Activated CD8-positive, alpha-beta memory T cell treated with anti-CD3 and anti-CD28 coated beads, Interleukin-2, amount 50 U/mL, for 24 hours (primary cell): ENCODE measurements around the gene ZHX3.
A peak's percentile ranks its signal among the peaks of the same experiment; 100 is the strongest.
"Not testable (repeated sequence)": the region's sequence is repeated elsewhere in the genome, so short reads cannot be mapped to it uniquely, and the experiment has no call there.

Experiments used
- DNase-seq: peaks from one replicate; pipeline ENCODE4 v3.0.0-alpha.2; 2020; ENCODE audit errors: extremely low read depth

Gene ZHX3

DNA sequence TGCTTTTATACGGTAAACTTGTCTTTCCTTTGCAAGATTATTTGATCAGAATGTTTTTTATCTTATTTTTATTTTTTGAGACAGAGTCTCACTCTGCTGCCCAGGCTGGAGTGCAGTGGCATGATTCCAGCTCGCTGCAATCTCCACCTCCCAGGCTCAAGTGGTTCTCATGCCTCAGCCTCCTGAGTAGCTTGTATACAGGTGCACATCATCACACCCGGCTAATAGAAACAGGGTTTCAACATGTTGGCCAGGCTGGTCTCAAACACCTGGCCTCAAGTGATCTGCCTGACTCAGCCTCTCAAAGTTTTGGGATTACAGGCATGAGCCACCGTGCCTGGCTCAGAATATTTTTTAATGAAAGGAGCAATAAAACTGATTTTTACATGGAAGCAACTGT, 14.2 kb upstream of the ZHX3 start:
- no peak for DNase-seq

DNA sequence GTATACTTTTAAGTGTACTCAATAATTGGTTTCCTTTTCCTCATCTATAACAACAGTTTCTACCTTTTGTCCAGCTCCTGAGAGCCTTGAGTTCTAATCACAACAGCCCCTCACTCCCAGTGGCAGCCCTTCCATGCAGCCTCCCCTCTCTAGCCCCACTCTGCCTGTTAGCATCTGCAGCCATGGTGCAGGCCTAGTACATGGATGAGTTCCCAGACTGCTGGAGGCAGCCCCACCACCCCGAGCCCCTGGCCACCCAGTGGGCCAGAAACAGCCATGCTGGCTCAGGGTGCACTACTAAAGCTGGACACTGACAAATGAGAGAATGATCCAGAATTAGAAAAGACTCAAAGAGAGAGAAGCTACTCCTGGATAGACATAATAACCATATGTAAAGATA, 13.4 kb upstream of the ZHX3 start:
- no peak for DNase-seq

DNA sequence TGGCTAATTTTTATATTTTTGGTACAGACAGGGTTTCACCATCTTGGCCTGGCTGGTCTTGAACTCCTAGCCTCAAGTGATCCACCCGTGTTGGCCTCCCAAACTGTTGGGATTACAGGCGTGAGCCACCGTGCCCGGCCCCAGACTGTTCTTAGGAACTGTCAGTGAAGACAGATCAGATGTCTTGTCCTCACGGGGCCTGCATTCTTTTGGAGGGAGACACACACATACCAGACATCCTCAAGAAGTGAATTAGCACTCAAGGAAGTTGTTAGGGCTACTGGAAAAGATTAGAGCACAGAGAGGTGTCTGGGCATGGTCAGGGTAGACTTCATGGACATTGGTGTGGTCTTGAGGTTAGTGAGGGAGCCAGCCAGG, 12.8 kb upstream of the ZHX3 start:
- no peak for DNase-seq

DNA sequence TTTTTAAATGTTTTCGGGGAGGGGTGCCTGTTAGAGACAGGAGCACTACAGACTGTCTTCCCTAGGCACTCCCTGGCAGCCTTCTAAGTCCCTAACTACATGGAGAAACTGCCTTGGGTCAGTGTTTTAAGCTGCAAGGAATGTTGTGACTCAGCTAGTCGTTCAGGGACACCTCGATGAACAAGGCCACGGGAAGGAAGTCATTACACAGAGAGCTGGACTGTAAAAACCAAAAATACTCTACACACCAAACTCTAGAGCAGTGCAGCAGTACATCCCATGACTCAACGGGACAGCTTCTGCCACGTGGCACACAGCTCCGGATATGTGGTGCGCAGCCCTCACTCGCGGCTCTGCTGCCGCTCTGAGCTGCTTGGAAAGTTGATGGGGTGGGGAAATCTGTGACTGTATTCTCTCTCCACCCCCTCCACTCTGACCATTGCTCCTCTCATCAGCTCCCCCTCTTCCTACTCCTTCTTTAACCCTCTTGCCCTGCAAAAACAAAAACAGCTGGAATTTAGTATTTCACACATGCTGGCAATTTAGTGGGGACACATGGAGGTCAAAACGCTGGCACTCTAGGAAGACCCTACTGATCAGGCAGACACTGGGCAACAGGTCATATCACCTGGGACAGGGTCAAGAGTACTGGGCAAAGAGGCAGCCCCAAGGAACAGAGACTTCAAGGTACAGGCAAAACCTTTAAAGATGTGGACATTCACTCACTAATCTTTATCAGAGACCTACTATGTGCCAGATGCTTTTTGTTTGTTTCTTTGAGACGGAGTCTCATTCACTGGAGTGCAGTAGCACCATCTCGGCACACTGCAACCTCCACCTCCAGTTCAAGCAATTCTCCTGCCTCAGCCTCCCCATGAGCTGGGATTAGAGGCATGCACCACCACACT, 12.2 kb upstream of the ZHX3 start:
- peak; percentile 19 for DNase-seq

DNA sequence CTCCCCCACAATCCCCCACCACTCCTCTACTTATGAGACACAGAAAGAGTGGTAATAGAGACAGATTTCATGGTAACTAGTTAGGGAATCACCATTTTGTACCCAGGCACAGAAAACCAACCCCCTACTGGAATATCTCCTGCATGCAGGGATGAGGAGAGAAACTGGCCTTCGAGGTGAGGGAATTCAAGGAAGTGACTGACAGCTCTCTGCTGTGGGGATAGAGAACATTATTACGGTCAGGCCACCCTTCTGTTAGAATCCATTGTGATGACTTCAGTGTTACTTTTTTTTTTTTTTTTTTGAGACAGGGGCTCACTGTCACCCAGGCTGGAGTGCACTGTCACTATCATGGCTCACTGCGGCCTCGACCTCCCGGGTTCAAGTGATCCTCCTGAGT, 9.6 kb upstream of the ZHX3 start:
- no peak for DNase-seq

DNA sequence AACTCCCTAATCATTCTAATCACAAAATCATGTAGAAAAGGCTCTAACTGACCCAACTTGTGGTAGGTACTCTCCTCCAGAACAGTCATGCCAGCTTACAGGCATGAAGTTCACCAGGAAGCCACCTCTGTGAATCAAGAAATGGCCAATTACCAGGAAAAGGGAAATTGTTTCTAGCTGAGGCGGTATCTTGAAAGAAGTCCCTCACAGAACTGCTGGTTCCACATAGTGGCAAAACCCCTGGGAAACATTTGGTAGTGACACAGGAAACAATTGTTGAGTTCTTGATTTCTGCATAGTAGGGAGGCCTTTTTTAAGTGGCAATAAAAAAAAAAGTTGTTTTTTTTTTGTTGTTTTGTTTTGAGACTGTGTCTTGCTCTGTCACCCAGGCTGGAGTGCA, 3.4 kb upstream of the ZHX3 start:
- no peak for DNase-seq

DNA sequence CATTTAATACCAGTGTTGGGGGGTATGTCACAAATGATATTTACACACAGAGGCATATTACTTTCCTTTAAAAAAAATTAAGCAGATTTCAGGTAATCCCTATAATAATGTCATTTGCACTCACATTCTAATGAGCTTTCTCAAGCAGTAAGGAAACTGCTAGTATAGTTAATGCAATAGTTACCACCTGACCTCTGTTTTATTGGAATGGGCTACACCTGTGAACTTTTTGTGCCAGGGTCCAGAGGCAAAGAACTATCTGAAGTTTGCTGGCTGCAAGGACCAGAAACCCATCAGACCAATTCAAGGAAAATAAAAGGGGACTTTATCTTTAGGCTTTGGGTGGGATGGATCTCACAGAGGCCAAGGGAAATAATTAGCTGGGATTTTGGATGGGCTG, 2.9 kb upstream of the ZHX3 start:
- no peak for DNase-seq

DNA sequence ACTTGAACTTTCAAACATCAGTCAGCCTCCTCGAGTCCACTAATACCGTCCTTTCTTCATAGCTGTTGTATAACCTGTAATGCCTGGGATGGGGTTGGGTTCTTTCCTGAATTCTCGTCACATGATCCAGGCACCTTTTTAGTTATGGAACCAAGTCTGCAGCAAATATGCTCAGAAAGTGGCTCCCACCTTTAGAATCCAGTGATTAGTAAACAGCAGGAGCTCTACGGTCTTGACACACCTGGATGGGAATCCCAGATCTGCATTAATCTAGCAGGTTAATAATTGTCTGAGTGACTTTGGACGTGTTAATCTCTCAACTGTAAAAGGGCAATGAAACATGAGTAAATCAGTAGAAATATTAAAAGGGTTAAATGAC, 729 bp upstream of the ZHX3 start:
- no peak for DNase-seq

DNA sequence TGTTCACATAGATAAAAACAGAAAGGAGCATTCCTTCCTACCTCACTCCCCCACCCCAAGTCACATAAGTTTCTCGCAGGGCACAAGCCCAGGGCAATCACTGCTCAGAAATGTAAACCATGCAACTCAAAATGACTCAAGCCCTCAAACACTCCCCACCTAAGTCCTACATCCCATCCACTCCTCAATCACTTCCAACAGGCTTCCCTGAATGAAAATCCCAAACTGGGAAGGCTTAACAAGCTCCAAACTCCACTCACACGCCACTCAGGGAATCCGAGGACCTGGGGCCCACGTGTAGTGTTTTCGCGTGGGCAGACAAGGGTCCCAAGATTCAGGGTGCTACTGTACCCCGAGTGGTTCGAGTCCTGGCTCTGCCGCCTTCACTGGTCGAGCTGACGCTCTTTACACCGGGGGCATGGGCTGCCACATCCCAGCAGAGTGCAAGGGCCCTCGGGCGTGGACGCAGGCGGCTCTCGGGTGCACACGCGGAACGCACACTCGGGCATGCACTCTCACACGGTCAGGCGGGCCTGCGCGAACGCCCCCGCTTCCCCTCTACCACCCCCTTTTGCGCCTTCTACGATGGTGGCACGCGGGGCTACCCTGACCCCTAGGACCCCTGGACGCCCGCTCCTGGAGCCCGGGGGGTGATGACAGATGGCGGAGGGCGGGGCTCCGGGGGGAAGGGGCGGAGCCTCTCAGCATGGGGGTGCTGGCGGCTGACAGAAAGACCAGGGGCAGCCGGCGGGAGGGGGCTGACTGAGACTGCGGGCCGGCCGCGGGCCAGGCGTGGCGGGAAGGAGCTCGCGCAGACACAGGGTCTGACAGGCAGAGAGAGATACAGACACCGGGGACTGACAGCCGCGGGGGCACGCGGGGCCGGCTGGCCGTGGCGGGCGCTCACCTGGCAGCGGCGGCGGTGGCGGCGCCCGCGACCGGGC, 657 bp downstream of the ZHX3 start:
- DNase-seq = peak; percentile 40

DNA sequence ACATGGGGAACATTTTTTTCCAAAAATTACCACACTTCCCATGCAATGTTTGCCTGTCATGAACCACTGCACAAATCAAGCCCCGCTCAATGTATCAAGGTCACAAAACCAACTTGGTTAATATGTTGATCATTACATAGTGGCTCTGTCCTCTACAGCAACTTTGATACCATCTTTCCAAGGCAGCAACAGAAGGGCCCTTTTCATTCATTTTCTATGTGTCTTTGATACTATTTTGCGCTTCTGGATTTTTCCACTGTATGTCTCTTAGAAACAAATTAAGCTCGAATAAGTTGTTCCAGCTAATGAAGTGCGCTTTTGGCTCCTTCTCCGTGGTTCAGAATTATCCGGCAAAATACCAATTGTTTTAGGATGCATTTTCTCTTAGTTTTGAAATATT, 1.5 kb downstream of the ZHX3 start:
- DNase-seq = no peak

DNA sequence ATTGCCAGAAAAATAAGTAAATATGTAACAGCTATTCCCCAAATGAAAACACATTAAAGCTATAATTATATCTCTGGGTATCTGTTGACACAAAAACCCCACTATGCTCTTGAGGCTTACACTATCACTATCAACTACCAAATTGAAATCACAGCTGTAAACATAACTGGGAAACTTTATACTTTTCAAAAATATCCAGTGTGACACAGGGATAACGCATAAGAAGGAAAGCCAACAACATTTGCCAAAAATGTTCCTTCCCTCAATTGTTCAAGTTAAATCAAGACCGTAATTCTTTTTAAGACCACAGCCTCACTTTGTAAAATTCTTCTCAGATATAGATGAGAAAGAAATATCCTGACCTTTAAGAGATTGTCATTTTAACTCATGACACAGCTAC, 3.1 kb downstream of the ZHX3 start:
- no peak for DNase-seq

DNA sequence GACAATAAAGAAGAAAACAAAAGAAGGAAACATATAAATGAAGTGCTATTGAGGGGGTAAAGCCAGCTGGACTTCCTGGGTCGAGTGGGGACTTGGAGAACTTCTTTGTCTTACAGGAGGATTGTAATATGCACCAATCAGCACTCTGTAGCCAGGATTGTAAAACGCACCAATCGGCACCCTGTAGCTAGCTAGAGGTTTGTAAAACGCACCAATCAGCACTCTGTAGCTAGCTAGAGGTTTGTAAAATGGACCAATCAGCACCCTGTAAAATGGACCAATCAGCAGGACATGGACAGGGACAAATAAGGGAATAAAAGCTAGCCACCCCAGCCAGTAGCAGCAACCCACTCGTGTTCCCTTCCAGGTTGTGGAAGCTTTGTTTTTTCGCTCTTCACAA, 5.5 kb downstream of the ZHX3 start:
- not testable (repeated sequence) for DNase-seq

DNA sequence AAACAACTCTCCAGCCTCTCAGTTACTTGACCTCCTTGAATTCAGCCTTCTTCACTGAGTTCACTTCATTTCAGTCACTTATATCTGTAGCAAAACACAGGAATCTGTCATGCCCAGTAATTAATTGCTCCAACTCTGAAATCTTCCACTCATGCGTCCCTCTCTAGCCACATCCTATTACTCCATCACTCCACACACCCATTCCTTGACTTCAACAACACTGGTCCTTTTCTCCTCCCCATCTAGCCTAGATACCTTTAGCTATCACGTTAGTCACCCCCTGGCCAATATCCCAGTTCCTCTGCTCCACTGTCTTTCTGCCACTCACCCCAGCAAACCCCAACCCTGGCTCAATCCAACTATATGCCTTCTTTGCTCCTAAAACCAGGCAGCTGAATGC, 7.7 kb downstream of the ZHX3 start:
- no peak for DNase-seq

DNA sequence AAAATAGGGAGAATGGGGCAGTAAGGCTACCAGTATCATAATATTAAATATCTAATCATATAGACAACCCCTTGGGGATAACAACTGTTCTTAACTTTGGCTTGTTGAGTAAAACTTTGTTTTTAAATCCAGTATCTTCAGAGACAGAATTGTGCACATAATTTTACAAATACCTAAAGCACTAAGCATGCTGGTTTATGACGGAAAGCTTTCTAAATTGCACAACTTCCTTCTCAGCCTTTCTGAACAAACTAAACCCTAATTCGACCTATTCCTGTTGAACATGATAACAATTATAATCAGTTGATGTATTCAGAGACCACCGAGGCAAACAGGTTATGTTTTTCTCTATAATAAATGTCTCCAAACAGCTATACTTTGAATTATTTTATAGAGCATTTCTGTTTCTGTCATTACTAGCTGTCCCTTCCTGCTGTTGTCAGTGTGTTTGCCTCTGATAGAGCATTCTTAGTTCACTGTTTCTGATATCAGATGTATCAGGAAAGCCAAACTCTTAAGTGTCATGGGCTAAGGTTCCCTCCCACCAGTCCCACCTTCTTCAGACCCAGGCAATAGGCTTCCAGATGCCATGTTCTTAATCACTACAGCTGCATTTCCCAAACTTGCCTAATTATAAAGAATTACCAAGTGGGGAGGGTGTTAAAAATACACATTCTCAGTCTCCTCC, 8.7 kb downstream of the ZHX3 start:
- no peak for DNase-seq

DNA sequence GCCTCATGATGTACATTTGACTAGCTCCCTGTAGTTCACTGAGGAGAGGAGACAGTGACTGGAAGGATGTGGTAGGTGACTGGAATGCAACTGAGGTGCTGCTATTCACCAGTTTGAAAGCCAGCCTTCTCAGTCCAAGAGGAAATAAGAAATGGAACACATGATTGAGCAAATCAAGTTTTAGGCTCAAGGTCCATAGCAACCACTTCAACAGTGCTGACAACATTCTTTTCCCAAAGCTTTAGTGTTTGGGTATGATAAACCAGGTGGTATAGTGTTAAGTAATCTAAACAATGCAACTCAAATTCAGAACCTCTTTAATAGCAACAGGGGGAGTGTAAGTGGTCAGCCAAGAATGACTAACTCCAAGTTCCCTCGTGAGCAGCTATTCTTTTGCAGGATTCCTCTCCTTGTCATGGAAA, 9.2 kb downstream of the ZHX3 start:
- DNase-seq = no peak

DNA sequence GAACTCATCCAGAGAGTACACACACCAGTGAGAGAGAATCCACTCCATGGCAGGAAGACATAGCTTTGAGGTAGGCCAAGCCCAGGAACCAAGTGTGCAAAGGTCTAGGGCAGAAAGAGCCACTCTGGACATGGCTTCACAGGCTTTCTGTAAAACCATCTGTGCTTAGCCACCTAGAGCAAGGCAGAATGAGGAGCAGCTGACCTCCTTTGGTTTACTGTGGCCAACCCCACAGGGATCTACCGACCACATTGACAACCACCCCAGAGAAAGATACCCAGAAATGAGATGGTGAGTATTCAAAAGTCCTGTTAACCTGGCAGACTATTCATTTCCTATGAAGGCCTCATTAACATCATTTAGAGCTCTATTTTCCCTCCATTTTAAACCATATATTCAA, 10.5 kb downstream of the ZHX3 start:
- DNase-seq = no peak

DNA sequence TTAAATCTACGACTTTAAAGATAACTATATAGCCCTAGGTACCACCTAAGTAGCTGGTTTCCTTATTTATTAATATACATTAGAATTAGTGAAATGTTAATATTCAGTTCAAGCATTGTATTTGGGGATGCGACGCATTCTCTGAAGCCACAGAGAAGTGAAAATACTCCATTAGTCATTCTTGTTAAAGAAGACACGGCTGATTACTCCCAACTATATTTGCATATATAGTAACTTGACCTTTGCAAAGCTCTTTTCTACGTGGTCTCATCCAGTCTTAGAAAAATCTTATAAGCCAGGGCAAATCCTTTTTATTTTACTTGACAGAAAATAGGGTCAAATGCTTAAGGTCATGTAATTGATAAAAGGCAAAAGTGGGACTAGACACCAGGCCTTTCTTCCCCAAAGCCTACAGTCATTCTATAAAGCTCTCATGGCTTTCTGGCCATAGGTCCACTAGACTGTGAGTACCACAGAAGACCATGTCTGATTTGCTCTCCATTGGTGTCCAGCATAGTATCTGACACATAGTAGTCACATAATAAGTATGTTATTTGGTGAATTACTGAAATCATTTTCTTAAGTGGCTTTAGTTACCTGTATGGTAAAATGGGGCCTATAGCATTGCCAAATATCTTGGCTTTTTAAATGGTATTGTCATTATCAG, 11.3 kb downstream of the ZHX3 start:
- no peak for DNase-seq

DNA sequence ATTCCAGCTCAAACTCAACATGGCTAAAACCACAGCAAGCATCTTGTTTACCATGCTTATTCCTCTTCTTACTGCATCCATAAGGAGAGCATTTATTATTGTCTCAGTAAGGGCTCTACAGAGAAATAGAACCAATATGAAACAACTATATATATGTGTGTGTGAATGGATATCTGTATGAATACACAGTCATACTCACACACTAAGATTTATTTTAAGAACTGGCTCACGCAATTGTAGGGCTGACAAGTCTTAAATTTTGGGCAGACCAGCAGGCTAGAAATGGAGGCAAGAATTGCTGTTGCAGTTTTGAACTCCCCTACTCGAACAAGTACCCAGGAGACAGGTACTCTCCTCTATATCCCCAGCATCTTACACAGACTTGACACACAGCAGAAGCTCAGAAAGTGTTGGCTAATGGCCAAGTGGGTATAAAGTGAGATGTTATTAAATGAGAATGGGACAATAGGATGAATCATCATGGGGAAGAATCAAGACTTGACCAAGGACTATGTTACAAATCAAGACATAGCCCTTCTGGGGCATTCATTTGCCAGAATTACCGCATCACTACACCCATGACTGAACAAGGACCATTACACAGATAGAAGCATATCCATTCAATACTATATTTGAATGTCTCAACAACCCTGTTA, 13.0 kb downstream of the ZHX3 start:
- no peak for DNase-seq

DNA sequence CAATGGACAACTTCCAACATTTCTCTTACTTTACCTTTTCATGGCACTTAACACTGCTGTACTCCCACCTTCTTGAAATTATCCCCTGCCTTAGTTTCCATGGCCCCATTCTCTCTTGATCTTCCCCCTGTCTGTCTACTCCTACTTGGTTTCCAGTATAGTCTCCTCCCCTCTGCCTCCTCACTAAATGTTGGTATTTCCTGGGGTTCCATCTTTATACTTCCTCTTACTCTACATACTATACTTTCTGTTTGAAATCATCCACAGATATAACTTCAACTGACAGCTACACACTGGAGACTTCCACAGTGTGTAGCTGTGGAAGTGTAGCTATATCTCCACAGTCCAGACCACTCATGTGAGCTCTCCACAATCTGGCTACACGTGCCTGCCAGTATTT, 13.5 kb downstream of the ZHX3 start:
- DNase-seq = no peak

DNA sequence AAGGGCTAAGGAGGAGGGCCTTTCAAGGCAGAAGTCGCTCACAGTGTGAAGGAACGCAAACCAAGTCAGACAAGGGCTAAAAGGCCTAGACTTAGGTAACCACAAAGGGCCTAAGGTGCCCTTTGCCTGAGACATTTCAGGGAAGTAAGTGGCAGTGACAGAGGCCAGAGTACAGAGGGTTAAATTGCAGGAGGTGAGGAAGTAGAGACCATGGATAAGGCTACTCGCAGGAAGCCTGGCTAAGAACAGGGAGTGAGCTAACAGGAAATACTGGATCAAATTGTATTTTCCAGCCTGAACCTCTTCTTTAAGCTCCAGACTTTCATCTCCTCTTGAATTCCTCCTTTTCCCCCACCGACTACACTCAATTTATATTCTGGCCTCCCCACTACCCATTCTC, 16.6 kb downstream of the ZHX3 start:
- no peak for DNase-seq

DNA sequence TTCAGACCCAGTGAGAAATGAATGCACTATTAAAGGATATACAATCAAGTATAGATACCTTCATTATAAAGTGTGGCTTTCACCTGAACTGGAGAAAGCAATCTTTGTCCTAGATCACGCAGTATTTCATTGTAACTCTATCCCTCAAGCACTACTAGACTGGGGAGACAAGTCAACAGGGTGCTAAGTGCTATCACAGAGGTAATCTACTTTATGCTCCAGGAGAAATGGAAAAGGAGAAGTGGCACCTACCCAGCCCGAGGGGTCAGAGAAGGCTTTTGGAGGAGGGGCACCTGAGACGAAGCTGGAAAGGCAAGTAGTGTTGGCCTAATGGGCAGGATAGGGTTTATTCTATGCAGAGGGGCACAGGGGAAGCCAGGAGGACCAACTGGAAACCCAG, 17.1 kb downstream of the ZHX3 start:
- no peak for DNase-seq
